HG03354 (cell line): ENCODE data around the gene VPREB3.
A peak's percentile ranks its signal among the peaks of the same experiment; 100 is the strongest.

ENCODE experiments used
- ATAC-seq: cut with Tn5 transposase; IDR thresholded peaks from one replicate; pipeline ENCODE4 v1.9.1; 2021; ENCODE audit warnings: mild to moderate bottlenecking; ENCODE audit not compliant: unreplicated experiment, poor library complexity, severe bottlenecking

The VPREB3 gene

DNA sequence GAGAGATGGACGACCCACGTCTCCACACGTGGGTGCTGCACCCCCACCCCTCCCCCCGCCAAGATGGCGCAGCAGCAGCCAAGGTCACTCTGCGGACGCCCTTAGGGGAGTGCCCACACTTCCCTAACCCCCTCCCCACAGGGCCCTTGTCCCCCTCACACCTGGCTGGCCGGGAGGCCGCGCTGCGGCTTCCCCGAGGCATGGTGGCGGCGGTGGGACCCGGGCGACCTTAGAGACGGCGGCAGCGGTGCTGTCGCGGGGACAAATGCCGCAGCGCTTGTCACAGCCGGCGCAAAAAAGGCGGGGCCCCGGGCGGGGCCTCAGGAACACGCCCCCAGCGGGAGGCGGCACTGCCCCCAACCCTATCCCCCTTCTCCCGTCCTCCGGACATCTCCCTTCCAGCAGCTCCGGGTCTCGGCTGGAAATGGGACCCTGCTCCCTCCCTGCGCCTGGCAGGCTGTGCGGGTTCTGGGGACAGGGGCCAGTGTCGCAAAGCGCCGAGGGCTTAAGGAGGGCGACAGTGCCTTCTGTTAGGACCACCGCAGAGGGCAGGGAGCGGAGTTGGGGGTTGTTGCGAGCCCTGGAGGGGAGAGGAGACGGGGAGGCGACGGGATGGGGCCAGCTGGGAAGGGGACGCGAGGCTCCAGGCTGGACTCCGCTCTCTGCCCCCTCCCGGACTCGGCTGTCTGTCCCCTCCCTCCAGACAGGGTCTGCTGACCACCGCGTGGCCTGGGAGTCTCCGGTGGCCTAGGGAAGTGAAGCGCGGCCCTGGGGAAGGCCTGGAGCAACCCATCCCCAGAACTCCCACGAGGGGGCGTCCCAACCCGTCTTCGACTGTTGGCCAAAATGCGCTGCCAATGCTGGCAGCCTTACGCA lies 13.7 kb upstream of the VPREB3 start, which contains the start of gene CHCHD10:
TSS of gene CHCHD10 (minus strand) at position 300 of the 876 bp plus-strand sequence. CDS start at position 202, 98 bp downstream.
- ATAC-seq = peak; percentile 63

DNA sequence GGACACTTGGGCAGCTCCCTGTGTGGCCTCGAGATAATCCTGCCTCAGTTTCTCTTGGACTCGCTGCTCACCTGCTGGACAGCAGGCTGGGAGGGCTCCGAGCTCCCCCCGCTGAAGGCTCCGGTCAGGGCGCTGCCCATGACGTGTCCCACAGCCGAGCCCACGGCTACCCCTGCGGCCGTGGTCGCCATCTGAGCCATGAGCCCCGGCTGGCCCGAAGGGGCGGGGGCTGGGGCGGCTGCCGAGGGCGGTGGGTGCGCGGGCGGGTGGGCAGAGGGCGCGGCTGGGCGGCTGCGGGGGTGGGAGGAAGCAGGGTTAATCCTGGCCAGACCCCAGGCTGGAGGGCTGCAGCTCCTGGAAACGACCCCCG lies 13.1 kb upstream of the VPREB3 start:
- ATAC-seq = no peak

DNA sequence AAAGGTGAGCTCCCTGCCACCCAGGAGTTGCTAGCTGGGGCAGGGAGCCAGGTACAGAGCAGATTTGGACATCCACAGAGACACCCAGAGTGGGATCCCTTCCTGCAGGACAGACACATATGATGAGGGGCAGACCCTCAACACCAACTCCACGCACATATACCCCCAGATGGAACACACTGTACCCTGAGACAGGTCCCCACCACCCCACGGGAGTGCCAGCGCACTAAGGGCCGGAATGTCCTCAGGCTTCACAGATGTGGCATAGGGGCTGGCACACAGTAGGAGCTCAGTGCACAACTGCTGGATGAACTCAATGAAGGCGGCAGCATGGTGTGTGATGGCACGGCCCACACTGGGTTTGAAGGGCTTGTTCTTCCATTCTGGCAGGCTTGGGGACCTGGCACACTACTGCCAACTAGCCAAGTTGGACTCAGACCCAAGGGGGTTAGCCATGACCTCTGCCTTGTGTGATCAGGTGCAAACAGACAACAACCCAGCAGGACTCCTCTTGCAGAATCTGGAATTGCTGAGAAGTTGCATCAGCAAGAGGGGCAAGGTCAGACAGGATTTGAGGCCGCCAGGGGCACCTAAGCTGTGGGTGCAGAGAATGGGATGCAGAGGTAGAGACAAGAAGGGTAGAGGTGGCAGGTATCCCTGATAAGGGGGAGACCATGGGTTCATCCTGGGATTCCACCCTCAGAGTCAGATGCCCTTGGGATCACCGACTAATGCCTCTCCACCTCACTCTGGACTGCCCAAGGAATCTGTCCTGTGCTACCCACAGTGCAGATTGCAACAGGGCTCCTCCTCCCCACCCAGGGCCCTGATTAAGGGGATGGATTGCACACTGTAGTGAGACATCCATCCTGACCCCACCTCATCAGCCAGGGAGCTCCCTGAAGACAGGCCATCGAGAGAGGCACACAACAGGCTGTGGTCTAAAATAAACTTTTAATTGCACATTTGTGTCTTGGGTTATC lies 11.0 kb upstream of the VPREB3 start:
- ATAC-seq = no peak

DNA sequence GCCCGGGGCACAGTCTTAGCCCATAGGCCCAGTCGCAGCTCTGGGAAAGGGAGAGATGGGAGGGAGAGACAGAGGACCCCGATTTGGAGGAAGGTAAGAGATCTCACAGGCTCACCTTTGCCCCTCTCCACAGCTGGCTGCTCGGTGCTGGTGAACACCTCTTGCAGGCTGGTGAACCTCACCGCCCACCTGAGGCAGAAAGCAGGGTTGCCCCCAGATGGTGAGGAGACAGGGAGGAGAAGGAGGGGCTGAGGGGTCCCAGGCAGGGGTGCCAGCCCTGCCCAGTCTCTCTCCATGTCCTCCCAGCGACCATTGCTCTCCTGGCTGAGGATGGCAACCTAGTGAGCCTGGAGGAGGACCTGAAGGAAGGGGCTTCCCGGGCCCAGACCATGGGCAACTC lies 9.7 kb upstream of the VPREB3 start:
- ATAC-seq = no peak

DNA sequence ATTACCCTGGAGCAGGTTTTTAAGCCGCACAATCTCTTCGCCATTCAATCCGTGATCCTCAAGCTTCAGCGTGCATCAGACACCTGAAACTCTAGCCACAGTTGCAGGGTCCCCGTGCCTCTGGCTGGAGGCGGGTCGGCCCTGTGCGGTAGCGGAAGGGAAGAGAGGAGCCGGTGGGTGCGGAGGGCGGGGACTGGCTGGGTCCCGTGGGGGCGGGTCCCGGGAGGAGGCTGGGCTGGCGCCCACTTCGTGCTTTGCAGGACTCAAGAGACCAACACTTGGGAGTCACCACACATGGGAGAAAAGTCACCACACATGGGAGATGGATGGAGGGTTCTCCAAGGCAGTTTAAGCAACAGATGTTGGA lies 9.3 kb upstream of the VPREB3 start:
- no peak for ATAC-seq

DNA sequence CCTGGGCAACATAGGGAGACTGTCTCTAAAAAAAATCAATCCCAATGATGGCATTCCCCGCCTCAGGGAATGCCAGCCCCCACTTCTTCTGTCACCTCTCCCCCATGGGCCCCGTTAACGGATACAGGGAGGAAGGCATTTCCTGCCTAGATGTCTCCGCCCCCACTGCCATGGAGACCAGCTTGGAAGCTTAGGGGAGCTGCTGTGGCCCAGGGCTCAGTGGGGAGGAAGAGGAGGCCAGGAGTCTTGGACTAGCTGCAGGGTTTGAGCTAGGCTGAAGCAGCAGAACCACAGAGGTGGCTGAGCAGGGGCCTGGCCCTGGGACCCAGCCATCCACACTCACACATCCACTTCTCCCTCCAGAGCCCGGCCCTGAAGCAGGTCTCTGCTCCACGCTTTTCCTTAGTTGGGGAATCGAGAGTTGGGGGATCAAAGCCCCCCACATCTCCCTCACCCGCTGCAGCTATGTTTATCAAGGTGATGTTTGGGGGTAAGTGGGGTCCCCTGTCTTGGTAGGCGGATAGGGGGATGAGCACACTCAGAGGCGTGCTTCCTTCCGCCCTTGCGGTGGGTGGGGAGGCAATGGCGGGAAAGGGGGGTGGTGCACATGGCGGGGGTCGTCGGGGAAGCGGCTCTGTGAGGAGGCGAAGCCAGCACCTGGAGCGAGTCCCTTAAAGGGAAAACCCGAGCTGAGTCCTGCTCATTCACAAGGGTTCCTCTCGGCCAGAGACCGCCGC lies 8.8 kb upstream of the VPREB3 start, which contains the start of gene C22orf15:
TSS of gene C22orf15 (plus strand) at position 149 of the 737 bp plus-strand sequence. CDS start at position 466, 317 bp downstream.
- no peak for ATAC-seq

DNA sequence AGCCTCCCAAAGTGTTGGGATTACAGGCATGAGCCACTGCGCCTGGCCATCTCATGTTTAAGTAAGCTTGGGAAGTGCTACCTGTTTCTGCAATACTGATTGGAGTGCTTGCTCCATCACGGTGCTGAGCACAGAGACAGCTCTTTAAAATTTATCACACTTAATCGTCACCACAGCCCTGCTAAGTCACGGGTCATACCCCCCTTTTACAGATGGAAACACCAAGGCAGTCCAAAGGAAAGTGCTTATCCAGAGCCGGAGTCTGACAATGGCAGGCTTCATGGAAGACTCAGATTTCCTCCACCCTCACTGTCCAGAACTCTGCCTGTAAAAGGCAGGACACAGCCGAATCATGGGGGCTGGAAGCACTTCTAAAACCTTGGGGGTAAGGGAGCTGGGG lies 5.8 kb upstream of the VPREB3 start:
- ATAC-seq = no peak

DNA sequence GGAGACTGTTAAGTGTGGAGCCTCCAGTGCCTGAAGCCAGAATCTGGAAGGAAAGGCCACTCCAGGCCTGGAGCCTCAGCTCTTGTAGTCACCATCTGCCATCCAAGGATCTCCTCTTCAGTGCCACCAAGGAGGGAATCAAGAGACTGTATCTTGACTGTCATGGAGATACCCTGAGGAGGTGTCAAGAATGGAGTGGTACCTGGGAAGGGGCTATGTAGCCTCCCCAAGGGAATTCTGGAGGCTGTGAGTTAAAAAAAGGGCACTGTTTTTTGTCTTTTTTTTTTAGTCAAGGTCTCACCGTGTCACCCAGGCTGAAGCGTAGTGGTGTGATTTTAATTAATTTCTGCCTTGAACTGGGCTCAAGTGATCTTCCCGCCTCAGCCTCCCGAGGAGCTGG lies 5.3 kb upstream of the VPREB3 start:
- ATAC-seq = no peak

DNA sequence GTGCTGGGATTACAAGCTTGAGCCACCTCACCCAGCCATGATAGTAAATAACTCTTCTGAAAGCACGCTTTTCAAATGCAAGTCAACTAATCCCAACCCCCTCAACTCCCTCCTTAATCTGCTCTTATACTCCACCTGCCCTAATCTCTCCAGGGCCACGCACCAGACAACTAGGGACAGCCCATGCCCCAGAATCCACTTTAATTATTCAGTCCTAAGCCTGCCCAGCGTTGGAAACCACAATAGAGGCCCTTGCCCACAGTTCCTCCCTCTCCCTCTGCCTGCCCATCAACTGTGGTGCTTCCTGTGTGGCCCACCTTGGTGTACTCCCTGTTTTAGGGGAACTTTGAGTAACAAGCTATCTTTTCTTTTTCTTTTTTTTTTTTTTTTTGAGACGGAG lies 2.7 kb upstream of the VPREB3 start:
- ATAC-seq = no peak

DNA sequence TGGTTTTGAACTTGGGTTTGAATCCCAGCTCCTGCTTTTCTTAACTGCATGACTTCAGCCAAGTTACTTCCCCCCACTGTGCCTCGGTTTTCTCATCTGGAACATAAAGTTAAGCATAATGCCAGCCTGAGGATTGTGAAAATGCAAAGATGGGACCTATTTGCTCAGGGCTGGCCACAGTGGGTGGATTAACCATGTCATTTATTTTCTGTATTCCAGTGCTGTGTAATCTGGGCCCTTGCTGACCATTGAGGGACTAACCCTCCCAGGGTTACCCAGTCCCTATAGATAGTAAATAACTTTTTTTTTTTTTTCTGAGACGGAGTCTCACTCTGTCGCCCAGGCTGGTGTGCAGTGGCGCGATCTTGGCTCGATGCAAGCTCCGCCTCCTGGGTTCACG lies 1.5 kb upstream of the VPREB3 start:
- ATAC-seq = no peak

DNA sequence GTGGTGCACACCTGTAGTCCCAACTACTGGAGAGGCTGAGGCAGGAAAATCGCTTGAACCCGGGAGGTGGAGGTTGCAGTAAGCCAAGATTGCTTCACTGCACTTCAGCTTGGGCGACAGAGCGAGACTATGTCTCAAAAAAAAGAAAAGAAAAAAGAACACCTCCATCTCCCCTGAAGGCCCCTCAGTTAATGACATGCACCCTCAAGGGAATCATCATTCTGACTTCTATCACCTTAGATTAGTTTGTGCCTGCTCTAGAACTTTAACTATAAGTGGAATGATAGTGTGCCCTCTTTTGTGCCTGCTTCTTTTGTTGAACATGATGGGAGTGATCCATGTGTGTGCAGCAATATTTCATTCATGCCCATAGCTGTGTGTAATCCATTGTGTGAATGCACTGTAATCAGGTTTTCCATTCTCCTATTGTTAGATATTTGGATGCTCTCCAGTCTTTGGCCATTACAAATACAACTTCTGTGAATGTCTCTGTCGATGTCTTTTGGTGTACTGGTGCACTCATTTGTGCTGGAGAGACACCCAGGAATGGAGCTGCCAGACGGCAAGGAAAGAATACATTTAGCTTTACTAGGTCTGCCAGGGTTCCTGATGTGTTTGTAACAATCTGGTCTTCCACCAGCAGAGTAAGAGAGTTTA lies 883 bp upstream of the VPREB3 start:
- ATAC-seq = no peak

DNA sequence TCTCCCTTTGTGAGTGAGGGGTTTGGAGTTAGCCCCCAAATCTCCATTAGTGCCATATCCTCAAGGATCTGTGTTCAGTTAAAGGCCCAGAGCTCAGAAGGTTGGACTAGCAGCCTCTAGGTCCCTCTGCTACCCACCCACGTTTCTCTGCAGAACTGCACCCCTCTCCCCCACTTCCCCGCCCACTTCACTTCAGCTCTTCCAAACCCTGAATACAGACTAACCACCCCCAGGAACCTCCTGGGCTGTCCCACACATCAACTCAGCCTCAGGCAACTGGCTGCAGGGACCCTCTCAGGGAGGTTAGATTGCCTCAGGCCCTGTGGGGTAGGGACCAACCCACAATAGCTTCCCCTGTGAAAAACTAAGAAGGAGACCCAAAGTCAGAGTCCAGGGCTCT lies 840 bp downstream of the VPREB3 start:
- ATAC-seq = no peak

DNA sequence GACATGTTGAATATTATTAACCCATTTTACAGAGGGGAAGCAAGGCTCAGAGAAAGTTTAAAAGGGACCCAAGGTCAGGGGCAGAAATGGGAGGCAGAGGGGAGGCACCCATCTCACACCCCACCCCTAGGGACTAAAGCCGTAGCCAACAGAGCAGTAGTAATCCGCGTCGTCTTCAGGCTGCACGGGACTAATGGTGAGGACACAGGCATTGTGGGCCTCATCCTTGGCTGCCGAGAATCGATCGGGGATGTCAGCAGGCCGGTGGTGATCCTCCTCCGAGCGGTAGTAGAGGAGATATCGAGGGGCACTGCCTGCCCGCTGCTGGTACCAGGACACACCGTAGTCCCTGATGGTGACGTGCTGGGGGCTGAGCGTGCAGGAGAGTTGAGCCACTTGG lies 1.5 kb downstream of the VPREB3 start:
- peak; percentile 17 for ATAC-seq

DNA sequence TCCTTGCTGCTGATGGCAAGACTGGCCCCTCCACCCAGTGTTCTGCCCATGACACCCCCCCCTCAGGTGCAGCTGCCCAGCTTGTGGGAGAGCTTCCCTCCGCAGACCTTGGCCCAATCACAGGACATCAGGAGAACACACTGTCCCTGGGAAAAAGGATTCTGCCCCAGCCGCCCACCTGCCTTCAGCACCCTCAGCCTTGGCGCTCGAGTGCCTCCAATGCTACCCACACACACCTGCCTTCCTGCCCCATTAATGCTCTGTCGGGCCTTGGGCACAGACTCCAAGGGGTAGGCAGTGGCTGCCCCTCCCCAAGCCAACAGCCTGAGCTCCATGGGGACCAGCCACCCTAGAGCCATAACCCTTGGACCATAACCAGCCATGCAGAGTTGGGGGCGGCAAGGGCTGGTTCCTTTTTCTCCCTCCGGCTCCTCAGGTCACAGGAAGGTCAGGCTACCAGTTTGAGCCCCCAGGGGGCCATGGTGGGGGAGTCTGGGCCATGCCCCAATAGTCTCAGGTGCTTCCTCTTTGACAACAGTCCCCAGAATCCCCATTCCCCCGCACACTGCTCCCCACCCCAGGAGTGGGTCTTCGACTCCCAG lies 2.0 kb downstream of the VPREB3 start:
- peak; percentile 41 for ATAC-seq

DNA sequence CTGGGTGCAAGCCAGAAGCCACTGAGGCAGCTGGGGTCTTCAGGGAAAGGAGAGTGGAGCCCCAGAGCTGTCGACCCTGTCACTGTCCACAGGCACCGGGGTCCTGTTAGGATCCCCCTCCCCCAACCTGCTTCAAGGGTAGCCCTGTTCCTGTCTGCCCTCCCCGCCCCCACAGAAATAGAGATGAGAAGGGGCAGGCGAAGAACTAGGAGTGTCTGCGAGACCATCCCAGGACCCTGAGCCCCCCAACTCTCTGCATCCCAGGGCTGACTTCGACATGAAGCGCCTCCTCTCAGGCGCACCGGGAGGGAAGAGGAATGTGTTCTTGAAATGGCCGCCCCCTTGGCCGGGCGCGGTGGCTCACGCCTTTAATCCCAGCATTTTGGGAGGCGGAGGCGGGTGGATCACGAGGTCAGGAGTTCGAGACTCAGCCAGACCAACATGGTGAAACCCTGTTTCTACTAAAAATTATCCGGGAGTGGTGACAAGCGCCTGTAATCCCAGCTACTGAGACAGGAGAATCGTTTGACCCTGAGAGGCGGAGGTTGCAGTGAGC lies 2.7 kb downstream of the VPREB3 start:
- peak; percentile 5 for ATAC-seq

DNA sequence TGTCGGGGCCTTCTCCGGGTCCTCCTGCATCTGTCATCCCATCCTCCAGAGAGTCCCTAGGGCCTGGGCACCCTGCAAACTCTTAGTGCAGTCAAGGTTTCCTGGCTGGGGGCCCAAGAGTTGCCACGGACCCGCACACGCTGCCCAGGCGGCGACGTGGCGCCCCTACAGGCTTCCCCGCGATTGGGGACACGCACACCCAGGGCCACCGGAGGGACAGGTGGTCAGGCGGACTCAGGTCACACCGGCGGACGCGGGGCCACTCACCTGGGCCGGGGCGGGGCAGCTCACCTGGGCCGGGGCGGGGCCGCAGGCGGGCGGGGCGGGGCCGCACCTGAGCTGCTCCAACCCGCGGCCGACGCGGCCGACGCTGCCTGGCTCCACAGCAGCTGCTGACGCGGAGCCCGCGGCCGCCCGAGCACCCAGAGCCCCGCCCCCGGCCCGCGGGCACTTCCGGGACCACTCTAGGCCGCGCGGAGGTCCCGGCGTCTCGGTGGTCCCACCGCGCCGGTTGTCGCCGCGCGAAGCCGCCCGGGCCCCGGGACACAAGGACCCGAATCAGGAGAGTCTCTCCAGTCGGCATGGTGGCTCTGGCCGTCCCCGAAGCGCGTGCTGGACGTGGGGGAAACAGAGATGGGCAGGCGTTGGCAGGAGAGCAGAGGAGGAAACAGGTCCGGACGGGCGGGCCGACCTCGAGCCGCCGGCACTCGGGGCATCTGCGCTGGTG lies 3.3 kb downstream of the VPREB3 start, which contains the start of gene ZNF70:
TSS of gene ZNF70 (minus strand) at position 399 of the 727 bp plus-strand sequence. CDS start 5,972 bp downstream, outside the sequence.
- ATAC-seq = peak; percentile 73

DNA sequence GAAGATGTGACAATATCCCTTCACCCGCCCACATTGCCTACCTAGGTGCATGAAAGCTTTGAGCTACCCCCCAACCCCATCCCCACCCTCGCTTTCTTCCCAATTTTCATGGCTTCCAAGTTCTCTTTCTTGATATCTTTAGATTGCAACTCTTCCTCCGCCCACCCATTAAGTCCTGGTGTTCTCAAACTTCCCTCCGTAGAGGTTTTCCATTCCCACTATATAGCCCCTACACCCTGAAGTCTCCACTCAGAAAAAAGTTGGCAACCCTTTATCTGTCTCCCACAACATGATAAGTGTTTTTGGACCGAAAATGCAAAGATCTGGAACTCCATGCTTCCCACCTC lies 3.9 kb downstream of the VPREB3 start:
- no peak for ATAC-seq

DNA sequence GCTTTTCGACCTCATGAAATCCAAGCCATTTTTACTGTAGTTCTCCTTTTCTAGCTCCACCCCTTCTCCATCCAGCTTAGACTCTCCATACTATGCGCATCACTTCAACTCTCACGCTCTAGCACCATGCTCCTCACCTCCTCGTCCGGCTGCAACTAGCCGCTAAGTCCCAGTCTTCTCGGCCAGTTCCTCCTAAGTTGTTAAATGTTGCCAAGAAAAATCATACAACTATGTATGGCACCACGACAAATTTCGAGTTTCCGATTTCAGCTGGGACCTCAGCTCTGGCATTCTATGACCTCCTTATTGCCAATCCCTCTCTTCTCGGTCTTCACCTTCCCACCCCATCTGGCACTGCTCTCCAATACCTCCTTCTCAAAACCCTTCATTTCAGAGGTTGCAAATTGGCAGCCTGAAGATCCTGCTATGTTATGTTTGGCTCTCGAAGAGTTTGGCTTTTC lies 4.4 kb downstream of the VPREB3 start:
- no peak for ATAC-seq
